Measurements from ENCODE around the gene CHRNA4. TPM values are rescaled to one million over a fixed set of nuclear protein-coding genes. Genes with fewer than 3 reads are reported as not detected.

The CHRNA4 gene
- total RNA-seq: not detected

DNA sequence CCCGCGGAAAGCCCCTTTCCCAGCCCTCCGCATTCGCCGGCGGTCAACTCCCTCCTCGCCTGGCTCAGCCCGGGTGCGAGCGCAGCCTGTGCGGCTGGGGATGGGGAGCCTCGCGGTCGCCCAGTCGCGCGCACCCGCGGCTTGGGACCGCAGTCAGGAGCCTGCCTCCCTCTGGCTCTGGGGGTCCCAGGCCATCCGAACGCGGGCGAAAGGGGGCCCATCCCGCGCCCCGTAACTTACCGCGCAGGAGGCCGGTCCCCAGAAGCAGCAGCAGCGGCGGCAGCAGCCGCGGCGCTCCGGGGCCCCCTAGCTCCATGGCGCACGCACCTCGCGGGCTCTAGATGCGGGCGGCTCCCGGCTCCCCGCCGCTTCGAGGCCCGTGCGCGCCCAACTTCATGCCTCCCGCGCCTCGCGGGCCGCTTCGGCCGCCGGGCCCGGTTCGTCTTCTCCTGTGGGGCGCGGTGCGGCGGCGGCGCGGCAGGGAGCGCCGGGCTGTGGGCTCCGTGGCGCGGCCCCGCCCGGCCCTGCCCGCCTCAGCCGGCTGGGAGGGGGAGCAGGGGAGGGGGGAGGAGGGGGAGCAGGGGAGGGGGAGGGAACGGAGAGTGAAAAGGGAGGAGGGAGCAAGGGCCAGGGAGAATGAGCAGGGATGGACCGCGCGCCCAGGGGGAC, at the start of gene CHRNA4:
TSS of gene CHRNA4 (minus strand) at position 500 of the 669 bp plus-strand sequence. CDS start at position 316, 184 bp downstream.

Other genes with a start within 250 kb of the CHRNA4 start
- gene YTHDF1, start 145.2 kb downstream of the CHRNA4 start, total RNA-seq: 10 to 100 TPM; 38.0 to 38.8 TPM
- not detected for gene BIRC7, start 125.4 kb downstream of the CHRNA4 start, total RNA-seq
- gene NKAIN4, start 106.9 kb downstream of the CHRNA4 start, total RNA-seq: not detected
- gene ARFGAP1, start 88.5 kb downstream of the CHRNA4 start, total RNA-seq: 10 to 100 TPM; 80.6 to 85.3 TPM
- gene COL20A1, start 68.2 kb downstream of the CHRNA4 start, total RNA-seq: not detected
- not detected for gene KCNQ2, start 111.3 kb upstream of the CHRNA4 start, total RNA-seq
- gene EEF1A2, start 137.7 kb upstream of the CHRNA4 start, total RNA-seq: under 1 TPM; 0.19 to 0.88 TPM
- gene PPDPF, start 159.4 kb upstream of the CHRNA4 start, total RNA-seq: 100 to 1,000 TPM; 221 to 231 TPM
- under 1 TPM; 0.48 to 0.50 TPM for gene PTK6, start 176.0 kb upstream of the CHRNA4 start, total RNA-seq
- not detected for gene SRMS, start 186.4 kb upstream of the CHRNA4 start, total RNA-seq
- gene FNDC11, start 192.8 kb upstream of the CHRNA4 start, total RNA-seq: under 1 TPM; 0.50 to 0.63 TPM
- 10 to 100 TPM; 19.9 to 24.5 TPM for gene HELZ2, start 212.9 kb upstream of the CHRNA4 start, total RNA-seq

Data from activated naive CD4-positive, alpha-beta T cell treated with anti-CD3 and anti-CD28 coated beads, Interleukin-2, amount 10 ng/mL, durations not matched to agents 5 hours and 36 hours (primary cell).